HCT116 (cell line): ENCODE measurements around the gene SPATA20. TPM values are rescaled to one million over a fixed set of nuclear protein-coding genes. Genes with fewer than 3 reads are reported as not detected.

Experiments used
- ATAC-seq: fragments of 200-7000 bp; cut with Tn5 transposase; 2 replicates; pipeline ENCODE4 v1.9.1; 2020; ENCODE audit warnings: mild to moderate bottlenecking, moderate library complexity
- BruUV-seq: library from RNA; stranded (reverse); fragments of 400-500 nt; replicated peaks from 2 replicates; lab custom pipeline; 2021; lab: Mats Ljungman, UMichigan
- CTCF ChIA-PET: fragments of 300-600 bp; sonication (Branson Sonifier 250); formaldehyde crosslinking; loops from one replicate; lab custom pipeline; 2021; ENCODE audit warnings: antibody characterized with exemption; lab: Charles Lee
- POLR2A ChIA-PET: fragments of 300-600, 350-600 bp; sonication (Branson Sonifier 250); formaldehyde crosslinking; loops from one replicate; lab custom pipeline; 2021; ENCODE audit warnings: antibody characterized with exemption; lab: Charles Lee
- RAD21 ChIA-PET, 2 experiments: fragments of 300-600 bp; sonication (Branson Sonifier 250); formaldehyde crosslinking; loops; one replicate each; lab custom pipeline; 2023; ENCODE audit warnings: low total read pairs in 2 of 2; ENCODE audit not compliant: uncharacterized antibody in 2 of 2, unreplicated experiment in 2 of 2, low non-redundant PET in 1 of 2; lab: Charles Lee
- DNase-seq: peaks from one replicate; pipeline ENCODE4 v3.0.0-alpha.2; 2010; ENCODE audit warnings: low read depth, low spot score
- H2AFZ ChIP-seq: fragments of 200-600 bp; shearing (Covaris generic), sonication (generic); 2 replicates; pipeline ENCODE4 v1.6.1; 2017; ENCODE audit warnings: low read depth, mixed run types, mixed read lengths, antibody characterized with exemption, low read length; ENCODE audit not compliant: poor library complexity, severe bottlenecking
- H3K27ac ChIP-seq: 2 replicates; pipeline ENCODE4 v1.5.1; 2012; ENCODE audit warnings: low read depth, low read length
- H3K27me3 ChIP-seq: fragments of 200-600 bp; sonication (generic); 2 replicates; pipeline ENCODE4 v1.6.1; 2016; ENCODE audit warnings: mixed run types, low read length, mixed read lengths; ENCODE audit not compliant: insufficient read depth
- H3K36me3 ChIP-seq, 2 experiments: fragments of 200-500 bp in 1 of 2; fragments of 200-600 bp in 1 of 2; sonication (Bioruptor generic) in 1 of 2; sonication (generic) in 1 of 2; 2 replicates each; pipeline versions ENCODE4 v1.5.1 to v1.6.1; 2014 to 2016; ENCODE audit warnings: low read length in 2 of 2, inconsistent platforms in 1 of 2, mixed read lengths in 1 of 2, mixed run types in 1 of 2; ENCODE audit not compliant: insufficient read depth in 2 of 2, control insufficient read depth in 1 of 2
- H3K4me1 ChIP-seq, 2 experiments: fragments of 200-600 bp in 1 of 2; sonication (generic) in 1 of 2; 2 replicates each; pipeline versions ENCODE4 v1.5.1 to v1.6.1; 2012 to 2017; ENCODE audit warnings: low read length in 2 of 2, inconsistent platforms in 1 of 2, mild to moderate bottlenecking in 1 of 2, mixed read lengths in 1 of 2, mixed run types in 1 of 2, moderate library complexity in 1 of 2; ENCODE audit not compliant: insufficient read depth in 2 of 2, control insufficient read depth in 1 of 2
- H3K4me2 ChIP-seq: fragments of 200-600 bp; sonication (generic); 2 replicates; pipeline ENCODE4 v1.6.1; 2017; ENCODE audit warnings: mixed run types, low read length, mixed read lengths
- H3K4me3 ChIP-seq, 2 experiments: fragments of 200-600 bp in 1 of 2; sonication (generic) in 1 of 2; replicated peaks in 1 of 2; 2 replicates each; pipeline ENCODE4 v1.5.1; 2011 to 2016; ENCODE audit warnings: low read length in 2 of 2, control low read depth in 1 of 2, low read depth in 1 of 2, mild to moderate bottlenecking in 1 of 2, mixed read lengths in 1 of 2, mixed run types in 1 of 2
- H3K79me2 ChIP-seq: fragments of 200-600 bp; sonication (generic); 2 replicates; pipeline ENCODE4 v1.6.1; 2017; ENCODE audit warnings: mild to moderate bottlenecking, mixed run types, low read length, moderate library complexity, mixed read lengths; ENCODE audit not compliant: insufficient read depth
- H3K9ac ChIP-seq: fragments of 200-600 bp; sonication (generic); 2 replicates; pipeline ENCODE4 v1.6.1; 2016; ENCODE audit warnings: low read length, mixed read lengths
- H3K9me2 ChIP-seq: fragments of 200-600 bp; sonication (generic), shearing (Covaris generic); 2 replicates; pipeline ENCODE4 v1.6.1; 2017; ENCODE audit warnings: mixed run types, mild to moderate bottlenecking, moderate library complexity; ENCODE audit not compliant: insufficient read depth
- H3K9me3 ChIP-seq, 2 experiments: fragments of 200-500 bp in 1 of 2; fragments of 200-600 bp in 1 of 2; sonication (Bioruptor generic) in 1 of 2; sonication (generic) in 1 of 2; 2 replicates each; pipeline ENCODE4 v1.6.1; 2014 to 2017; ENCODE audit warnings: low read length in 2 of 2, mixed read lengths in 2 of 2, inconsistent platforms in 1 of 2, low read depth in 1 of 2, mild to moderate bottlenecking in 1 of 2, mixed run types in 1 of 2, moderate library complexity in 1 of 2; ENCODE audit not compliant: control insufficient read depth in 1 of 2, insufficient read depth in 1 of 2
- H4K20me1 ChIP-seq: fragments of 200-600 bp; sonication (generic), shearing (Covaris generic); 2 replicates; pipeline ENCODE4 v1.6.1; 2017; ENCODE audit warnings: mixed run types, mild to moderate bottlenecking, moderate library complexity; ENCODE audit not compliant: insufficient read depth
- ATF3 ChIP-seq: IDR thresholded peaks from 2 replicates; pipeline ENCODE4 v1.6.1; 2012
- CEBPB ChIP-seq: IDR thresholded peaks from 2 replicates; pipeline ENCODE4 v1.6.1; 2012; ENCODE audit warnings: low read depth
- EGR1 ChIP-seq: IDR thresholded peaks from 2 replicates; pipeline ENCODE4 v1.6.1; 2012; ENCODE audit warnings: low read depth
- EZH2 ChIP-seq: fragments of 200-600 bp; sonication (generic); IDR thresholded peaks from 2 replicates; pipeline ENCODE4 v1.6.1; 2017; ENCODE audit warnings: antibody characterized with exemption, mixed run types
- FOSL1 ChIP-seq: IDR thresholded peaks from 2 replicates; pipeline ENCODE4 v1.6.1; 2012; ENCODE audit warnings: low read depth
- JUND ChIP-seq: IDR thresholded peaks from 2 replicates; pipeline ENCODE4 v1.6.1; 2012
- POLR2A ChIP-seq: IDR thresholded peaks from 2 replicates; pipeline ENCODE4 v1.7.0; 2011; ENCODE audit warnings: borderline replicate concordance; ENCODE audit not compliant: insufficient read depth, insufficient read length; ENCODE audit errors: extremely low read depth
- SIN3A ChIP-seq: IDR thresholded peaks from 2 replicates; pipeline ENCODE4 v1.6.1; 2012; ENCODE audit warnings: low read depth
- SP1 ChIP-seq: IDR thresholded peaks from 2 replicates; pipeline ENCODE4 v1.6.1; 2012; ENCODE audit warnings: low read depth
- SRF ChIP-seq: IDR thresholded peaks from 2 replicates; pipeline ENCODE4 v1.6.1; 2012; ENCODE audit warnings: low read depth
- TCF7L2 ChIP-seq: IDR thresholded peaks from 2 replicates; pipeline ENCODE4 v1.7.0; 2011; ENCODE audit warnings: borderline replicate concordance, inconsistent platforms; ENCODE audit not compliant: insufficient read depth, insufficient read length; ENCODE audit errors: extremely low read depth
- ZBTB33 ChIP-seq: IDR thresholded peaks from 2 replicates; pipeline ENCODE4 v1.6.1; 2011; ENCODE audit warnings: mild to moderate bottlenecking, low read length, moderate library complexity; ENCODE audit not compliant: insufficient replicate concordance; ENCODE audit errors: extremely low read depth
- ZFX ChIP-seq: fragments of 450-650 bp; IDR thresholded peaks from 2 replicates; pipeline ENCODE4 v1.6.1; 2017
- ZNF274 ChIP-seq: fragments of 200-500 bp; sonication (Bioruptor generic); IDR thresholded peaks from 2 replicates; pipeline ENCODE4 v1.6.1; 2014; ENCODE audit warnings: mild to moderate bottlenecking, low read depth, low read length, inconsistent platforms
- intact Hi-C: fragments of 100-400 bp; cut with micrococcal nuclease; formaldehyde crosslinking; loops from 2 replicates; pipeline ENCODE4 v1.10.0; 2022
- total RNA-seq: library from RNA; stranded (reverse); gene quantifications from one replicate; pipeline ENCODE4 v1.2.1, GENCODE V29; 2021; ENCODE audit not compliant: unreplicated experiment
- TF ChIP-seq, protein P1 (sequence below): IDR thresholded peaks from 2 replicates; pipeline ENCODE4 v1.6.1; 2012; ENCODE audit warnings: low read depth

Gene SPATA20
- total RNA-seq, 1 experiment from 2014 or later: 57.5 TPM

DNA sequence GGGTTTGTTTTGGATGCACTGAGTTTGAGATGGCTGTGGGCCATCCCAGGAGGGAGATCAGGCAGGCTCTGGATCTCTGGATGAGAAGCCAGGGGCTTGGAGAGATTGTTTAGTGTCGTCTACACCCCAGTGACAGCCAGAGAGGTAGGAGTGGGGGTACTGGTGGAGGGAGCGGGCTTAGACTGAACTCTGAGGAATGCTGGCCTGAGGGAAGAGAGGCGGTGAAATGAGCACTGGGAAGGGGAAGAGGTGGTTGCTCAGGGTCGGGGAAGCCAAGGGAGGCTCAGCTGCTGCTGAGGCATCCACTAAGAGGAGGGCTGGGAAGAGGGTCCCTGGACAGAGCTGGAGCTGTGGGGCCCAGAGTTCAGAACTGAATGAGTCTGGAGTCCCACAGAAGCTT, 37.1 kb downstream of the SPATA20 start (continued):
- TF ChIP-seq ZBTB33 (no peak), ZNF274 (no peak)

DNA sequence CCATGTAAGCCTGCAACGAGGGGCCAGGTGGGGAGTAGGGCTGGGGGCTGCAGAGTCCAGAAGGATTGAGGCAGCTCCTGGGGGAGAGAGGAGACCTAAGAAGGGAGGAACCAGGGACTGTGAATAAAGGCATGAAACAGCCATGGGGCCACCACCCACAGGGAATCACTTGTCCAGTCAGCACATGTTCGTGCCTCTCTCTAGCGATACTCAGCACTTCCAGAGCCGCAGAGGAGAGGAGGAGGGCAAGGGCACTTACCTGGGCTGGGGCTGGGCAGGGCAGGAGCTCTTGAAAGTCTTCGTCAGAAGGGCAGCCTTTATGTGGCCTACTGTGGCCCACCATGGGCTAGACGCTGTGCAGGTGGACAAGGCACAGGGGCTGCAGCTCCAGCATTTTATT, 37.8 kb downstream of the SPATA20 start:
- intact Hi-C loops: no loop called here
- Histone ChIP-seq H3K79me2 (no peaks in the 10 kb centered on the region), H3K4me3 (no peak overlapping the region), H3K4me2 (no peak overlapping the region), H3K4me1 (no peaks in the 10 kb centered on the region), H3K9ac (no peak overlapping the region), H3K9me2 (no peaks in the 10 kb centered on the region), H3K27ac (no peak overlapping the region), H3K27me3 (no peaks in the 10 kb centered on the region), H4K20me1 (no peaks in the 10 kb centered on the region), H3K36me3 (no peaks in the 10 kb centered on the region), H2AFZ (no peak overlapping the region), H3K9me3 (no peaks in the 10 kb centered on the region)
- DNase-seq: no peak
- POLR2A ChIA-PET: no interaction called here
- CTCF ChIA-PET: no interaction called here
- RAD21 ChIA-PET: interaction anchor here (0.6 kb wide), 3 partner anchors 46 to 385 kb away, joined by 4 to 5 read pairs (median 4); partner anchors contain the start of gene ABCC3 (in 1 of the 2)
- BruUV-seq: no TSS peak
- TF ChIP-seq EZH2 (no peak), EGR1 (no peak), TCF7L2 (no peak), SRF (no peak), JUND (no peak), ZFX (no peak), SP1 (no peak), SIN3A (no peak), ZNF274 (no peak), CEBPB (no peak), ATF3 (no peak), FOSL1 (no peak), ZBTB33 (no peak), POLR2A (no peak)
- TF ChIP-seq, protein P1, sequence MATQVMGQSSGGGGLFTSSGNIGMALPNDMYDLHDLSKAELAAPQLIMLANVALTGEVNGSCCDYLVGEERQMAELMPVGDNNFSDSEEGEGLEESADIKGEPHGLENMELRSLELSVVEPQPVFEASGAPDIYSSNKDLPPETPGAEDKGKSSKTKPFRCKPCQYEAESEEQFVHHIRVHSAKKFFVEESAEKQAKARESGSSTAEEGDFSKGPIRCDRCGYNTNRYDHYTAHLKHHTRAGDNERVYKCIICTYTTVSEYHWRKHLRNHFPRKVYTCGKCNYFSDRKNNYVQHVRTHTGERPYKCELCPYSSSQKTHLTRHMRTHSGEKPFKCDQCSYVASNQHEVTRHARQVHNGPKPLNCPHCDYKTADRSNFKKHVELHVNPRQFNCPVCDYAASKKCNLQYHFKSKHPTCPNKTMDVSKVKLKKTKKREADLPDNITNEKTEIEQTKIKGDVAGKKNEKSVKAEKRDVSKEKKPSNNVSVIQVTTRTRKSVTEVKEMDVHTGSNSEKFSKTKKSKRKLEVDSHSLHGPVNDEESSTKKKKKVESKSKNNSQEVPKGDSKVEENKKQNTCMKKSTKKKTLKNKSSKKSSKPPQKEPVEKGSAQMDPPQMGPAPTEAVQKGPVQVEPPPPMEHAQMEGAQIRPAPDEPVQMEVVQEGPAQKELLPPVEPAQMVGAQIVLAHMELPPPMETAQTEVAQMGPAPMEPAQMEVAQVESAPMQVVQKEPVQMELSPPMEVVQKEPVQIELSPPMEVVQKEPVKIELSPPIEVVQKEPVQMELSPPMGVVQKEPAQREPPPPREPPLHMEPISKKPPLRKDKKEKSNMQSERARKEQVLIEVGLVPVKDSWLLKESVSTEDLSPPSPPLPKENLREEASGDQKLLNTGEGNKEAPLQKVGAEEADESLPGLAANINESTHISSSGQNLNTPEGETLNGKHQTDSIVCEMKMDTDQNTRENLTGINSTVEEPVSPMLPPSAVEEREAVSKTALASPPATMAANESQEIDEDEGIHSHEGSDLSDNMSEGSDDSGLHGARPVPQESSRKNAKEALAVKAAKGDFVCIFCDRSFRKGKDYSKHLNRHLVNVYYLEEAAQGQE: no peak
- TF ChIP-seq, all 23 proteins: peak for 0
- no peak for ATAC-seq
